IPS DF 6.9 (cell line): ENCODE results near the gene PDE4D.

Source experiments
- DNase-seq: peaks from one replicate; pipeline ENCODE4 v3.0.0-alpha.2; 2013; ENCODE audit warnings: low read depth, low spot score
- H3K27ac ChIP-seq: one replicate; pipeline ENCODE4 v1.5.1; 2013; ENCODE audit warnings: low read length, control low read depth
- H3K27me3 ChIP-seq: 2 replicates; pipeline ENCODE4 v1.6.1; 2013; ENCODE audit warnings: mild to moderate bottlenecking, low read length; ENCODE audit not compliant: control insufficient read depth, insufficient read depth
- H3K36me3 ChIP-seq: 2 replicates; pipeline ENCODE4 v1.6.1; 2013; ENCODE audit warnings: low read length; ENCODE audit not compliant: control insufficient read depth, insufficient read depth
- H3K4me1 ChIP-seq: 2 replicates; pipeline ENCODE4 v1.6.1; 2013; ENCODE audit warnings: low read length; ENCODE audit not compliant: control insufficient read depth, insufficient read depth
- H3K4me3 ChIP-seq: 2 replicates; pipeline ENCODE4 v1.5.1; 2013; ENCODE audit warnings: mild to moderate bottlenecking, low read length
- H3K9me3 ChIP-seq: 2 replicates; pipeline ENCODE4 v1.6.1; 2013; ENCODE audit warnings: low read length, inconsistent platforms; ENCODE audit not compliant: control insufficient read depth, insufficient read depth
- WGBS: extraction: QIAGEN DNeasy Blood & Tissue Kit; methylation state at CpG from one replicate; pipeline ENCODE4 v1.1.7; 2013; ENCODE audit warnings: mixed read lengths, missing lambda C conversion rate; ENCODE audit not compliant: insufficient read length, insufficient coverage; 5-methylcytosine and 5-hydroxymethylcytosine counted together

PDE4D gene

GRCh38 chr5:59648949-59649921, 244.3 kb downstream of the PDE4D start:
- H3K4me1 ChIP-seq, result no peaks in the 10 kb centered on the region
- no peak for DNase-seq
- no peak overlapping the region for H3K27ac ChIP-seq
- no CpG with 5 or more reads among the region's 8 CpGs for WGBS
- H3K36me3 ChIP-seq, result no peaks in the 10 kb centered on the region
- no peak overlapping the region for H3K4me3 ChIP-seq
- no peaks in the 10 kb centered on the region for H3K9me3 ChIP-seq
- H3K27me3 ChIP-seq, result no peaks in the 10 kb centered on the region

- H3K27me3 ChIP-seq, result no peaks in the 10 kb centered on the region
- no CpG with 5 or more reads among the region's 1 CpG for WGBS
- H3K4me1 ChIP-seq, result no peaks in the 10 kb centered on the region
- H3K9me3 ChIP-seq, result no peaks in the 10 kb centered on the region
- DNase-seq, result no peak
- H3K4me3 ChIP-seq, result no peak overlapping the region
- no peak overlapping the region for H3K27ac ChIP-seq
- no peaks in the 10 kb centered on the region for H3K36me3 ChIP-seq
These were observed 245.3 kb downstream of the PDE4D start for GRCh38 chr5:59648038-59648831.

GRCh38 chr5:59645380-59645779, 248.1 kb downstream of the PDE4D start:
- WGBS, result no CpG with 5 or more reads among the region's 2 CpGs
- H3K4me1 ChIP-seq, result no peaks in the 10 kb centered on the region
- no peaks in the 10 kb centered on the region for H3K9me3 ChIP-seq
- no peak overlapping the region for H3K4me3 ChIP-seq
- no peaks in the 10 kb centered on the region for H3K27me3 ChIP-seq
- H3K27ac ChIP-seq, result no peak overlapping the region
- DNase-seq, result no peak
- no peaks in the 10 kb centered on the region for H3K36me3 ChIP-seq

- WGBS, result no CpG with 5 or more reads among the region's 1 CpG
- Histone ChIP-seq H3K4me3 (no peak overlapping the region), H3K36me3 (no peaks in the 10 kb centered on the region), H3K27ac (no peak overlapping the region), H3K9me3 (no peaks in the 10 kb centered on the region), H3K27me3 (no peaks in the 10 kb centered on the region), H3K4me1 (no peaks in the 10 kb centered on the region)
- no peak for DNase-seq
These were observed 253.1 kb downstream of the PDE4D start for GRCh38 chr5:59640411-59640810.

- Histone ChIP-seq H3K9me3 (no peaks in the 10 kb centered on the region), H3K27ac (no peak overlapping the region), H3K4me1 (no peaks in the 10 kb centered on the region), H3K27me3 (no peaks in the 10 kb centered on the region), H3K4me3 (no peak overlapping the region), H3K36me3 (no peaks in the 10 kb centered on the region)
- WGBS, result no CpG with 5 or more reads among the region's 4 CpGs
- DNase-seq, result no peak
These were observed 255.5 kb downstream of the PDE4D start for GRCh38 chr5:59637884-59638580.

GRCh38 chr5:59629561-59629960, 264.0 kb downstream of the PDE4D start:
- Histone ChIP-seq H3K27ac (no peak overlapping the region), H3K9me3 (no peaks in the 10 kb centered on the region), H3K4me3 (no peak overlapping the region), H3K4me1 (no peaks in the 10 kb centered on the region), H3K36me3 (no peaks in the 10 kb centered on the region), H3K27me3 (no peaks in the 10 kb centered on the region)
- WGBS, result no CpG with 5 or more reads among the region's 4 CpGs
- DNase-seq, result no peak

- no peak overlapping the region for H3K4me3 ChIP-seq
These were observed 265.3 kb downstream of the PDE4D start for GRCh38 chr5:59628062-59628828.

GRCh38 chr5:59624898-59625297, 268.6 kb downstream of the PDE4D start:
- H3K27me3 ChIP-seq, result no peaks in the 10 kb centered on the region
- H3K27ac ChIP-seq, result no peak overlapping the region
- no peaks in the 10 kb centered on the region for H3K9me3 ChIP-seq
- no peak overlapping the region for H3K4me3 ChIP-seq
- H3K36me3 ChIP-seq, result no peaks in the 10 kb centered on the region
- H3K4me1 ChIP-seq, result no peaks in the 10 kb centered on the region
- no CpG with 5 or more reads among the region's 2 CpGs for WGBS
- DNase-seq, result no peak

More at GRCh38 chr5:59628062-59628828, 265.3 kb downstream of the PDE4D start:
- DNase-seq, result no peak
- Histone ChIP-seq H3K27ac (no peak overlapping the region), H3K9me3 (no peaks in the 10 kb centered on the region), H3K4me1 (no peaks in the 10 kb centered on the region), H3K27me3 (no peaks in the 10 kb centered on the region), H3K36me3 (no peaks in the 10 kb centered on the region)
- WGBS, result no CpG with 5 or more reads among the region's 2 CpGs

GRCh38 chr5:59622848-59623247, 270.7 kb downstream of the PDE4D start:
- no peaks in the 10 kb centered on the region for H3K4me1 ChIP-seq
- H3K27ac ChIP-seq, result no peak overlapping the region
- H3K27me3 ChIP-seq, result no peaks in the 10 kb centered on the region
- H3K36me3 ChIP-seq, result no peaks in the 10 kb centered on the region
- DNase-seq, result no peak
- no CpG with 5 or more reads among the region's 2 CpGs for WGBS
- H3K4me3 ChIP-seq, result no peak overlapping the region
- H3K9me3 ChIP-seq, result no peaks in the 10 kb centered on the region

- H3K27me3 ChIP-seq, result no peaks in the 10 kb centered on the region
- H3K4me3 ChIP-seq, result no peak overlapping the region
- no peak overlapping the region for H3K27ac ChIP-seq
- H3K36me3 ChIP-seq, result no peaks in the 10 kb centered on the region
- DNase-seq, result no peak
- no peaks in the 10 kb centered on the region for H3K9me3 ChIP-seq
- H3K4me1 ChIP-seq, result no peaks in the 10 kb centered on the region
These were observed 272.0 kb downstream of the PDE4D start for GRCh38 chr5:59621477-59621876.
